Measurements from ENCODE around the gene PMFBP1. TPM values are rescaled to one million over a fixed set of nuclear protein-coding genes. Genes with fewer than 3 reads are reported as not detected.

PMFBP1 gene
- total RNA-seq, 2 experiments from 2014 or later: 2.0 to 3.1 TPM

GRCh38 chr16:72214821-72215220, 42.9 kb upstream of the PMFBP1 start:
- no peak overlapping the region for H3K4me2 ChIP-seq (ENCODE audit: low read length)
- POLR2A ChIA-PET: no interaction called here
- H3K79me2 ChIP-seq (ENCODE audit: insufficient read depth, low read depth, low read length): no peaks in the 10 kb centered on the region
- H3K36me3 ChIP-seq (ENCODE audit: insufficient read depth, low read length): no peaks in the 10 kb centered on the region
- no peak overlapping the region for H2AFZ ChIP-seq (ENCODE audit: low read length)
- CTCF ChIA-PET (ENCODE audit: unreplicated experiment): no interaction called here
- no TSS peak for BruUV-seq (replicated peaks)
- intact Hi-C loops (cut with micrococcal nuclease; ENCODE audit: unreplicated experiment): no loop called here
- no peaks in the 10 kb centered on the region; the same call in 1 of the 2 replicates for H3K9me3 ChIP-seq (ENCODE audit: low read length)
- H3K4me3 ChIP-seq (ENCODE audit: low read depth, low read length, poor library complexity, severe bottlenecking): no peak overlapping the region
- DNase-seq (ENCODE audit: low spot score): no peak
- TF ChIP-seq EZH2phosphoT487 (IDR thresholded peaks at IDR 0.05; ENCODE audit: borderline replicate concordance, low read depth, low read length): no peak
- TF ChIP-seq CTCF (conservative IDR thresholded peaks at IDR 0.05; ENCODE audit: low read length): no peak
- H3K27ac ChIP-seq (ENCODE audit: low read depth, low read length, poor library complexity, severe bottlenecking): no peak overlapping the region
- H3K9me2 ChIP-seq (ENCODE audit: insufficient read depth, low read length): no peaks in the 10 kb centered on the region
- H4K20me1 ChIP-seq (ENCODE audit: insufficient read depth, low read length): no peaks in the 10 kb centered on the region
- no peaks in the 10 kb centered on the region for H3K4me1 ChIP-seq (ENCODE audit: insufficient read depth, low read length, poor library complexity, severe bottlenecking)

- Histone ChIP-seq H3K79me2 (ENCODE audit: insufficient read depth, low read depth, low read length) (no peaks in the 10 kb centered on the region), H3K4me3 (ENCODE audit: low read depth, low read length, poor library complexity, severe bottlenecking) (no peak overlapping the region), H3K9me3 (ENCODE audit: low read length) (no peaks in the 10 kb centered on the region; the same call in 1 of the 2 replicates), H3K27ac (ENCODE audit: low read depth, low read length, poor library complexity, severe bottlenecking) (no peak overlapping the region), H3K9me2 (ENCODE audit: insufficient read depth, low read length) (no peaks in the 10 kb centered on the region), H3K36me3 (ENCODE audit: insufficient read depth, low read length) (no peaks in the 10 kb centered on the region), H2AFZ (ENCODE audit: low read length) (no peak overlapping the region), H3K4me1 (ENCODE audit: insufficient read depth, low read length, poor library complexity, severe bottlenecking) (no peaks in the 10 kb centered on the region), H4K20me1 (ENCODE audit: insufficient read depth, low read length) (no peaks in the 10 kb centered on the region), H3K4me2 (ENCODE audit: low read length) (no peak overlapping the region)
- ChIA-PET CTCF (ENCODE audit: unreplicated experiment) (no interaction called here), POLR2A (interaction anchor here (0.6 kb wide), 1 partner anchor 966 kb away, joined by 4 read pairs; no protein-coding TSS in a partner anchor)
- no peak for TF ChIP-seq EZH2phosphoT487 (IDR thresholded peaks at IDR 0.05; ENCODE audit: borderline replicate concordance, low read depth, low read length)
- BruUV-seq (replicated peaks): no TSS peak
- intact Hi-C loops (cut with micrococcal nuclease; ENCODE audit: unreplicated experiment): no loop called here
- no peak for DNase-seq (ENCODE audit: low spot score)
These were observed 39.2 kb upstream of the PMFBP1 start for GRCh38 chr16:72211110-72211509.

GRCh38 chr16:72210555-72210954, 38.6 kb upstream of the PMFBP1 start:
- no peak overlapping the region for H3K4me3 ChIP-seq (ENCODE audit: low read depth, low read length, poor library complexity, severe bottlenecking)
- H4K20me1 ChIP-seq (ENCODE audit: insufficient read depth, low read length): no peaks in the 10 kb centered on the region
- H3K79me2 ChIP-seq (ENCODE audit: insufficient read depth, low read depth, low read length): no peaks in the 10 kb centered on the region
- H3K36me3 ChIP-seq (ENCODE audit: insufficient read depth, low read length): no peaks in the 10 kb centered on the region
- DNase-seq (ENCODE audit: low spot score): no peak
- intact Hi-C loops (cut with micrococcal nuclease; ENCODE audit: unreplicated experiment): no loop called here
- H3K9me3 ChIP-seq (ENCODE audit: low read length): no peaks in the 10 kb centered on the region; the same call in 1 of the 2 replicates
- POLR2A ChIA-PET: interaction anchor here (0.6 kb wide), 1 partner anchor 966 kb away, joined by 4 read pairs; no protein-coding TSS in a partner anchor
- H3K4me2 ChIP-seq (ENCODE audit: low read length): no peak overlapping the region
- H2AFZ ChIP-seq (ENCODE audit: low read length): no peak overlapping the region
- no TSS peak for BruUV-seq (replicated peaks)
- H3K4me1 ChIP-seq (ENCODE audit: insufficient read depth, low read length, poor library complexity, severe bottlenecking): no peaks in the 10 kb centered on the region
- TF ChIP-seq CTCF (conservative IDR thresholded peaks at IDR 0.05; ENCODE audit: low read length) (no peak), EZH2phosphoT487 (IDR thresholded peaks at IDR 0.05; ENCODE audit: borderline replicate concordance, low read depth, low read length) (no peak)
- H3K9me2 ChIP-seq (ENCODE audit: insufficient read depth, low read length): no peaks in the 10 kb centered on the region
- CTCF ChIA-PET (ENCODE audit: unreplicated experiment): no interaction called here
- H3K27ac ChIP-seq (ENCODE audit: low read depth, low read length, poor library complexity, severe bottlenecking): no peak overlapping the region

Data from OCI-LY7 (cell line).